ENCODE measurements around the gene RSBN1. TPM values are rescaled to one million over a fixed set of nuclear protein-coding genes. Genes with fewer than 3 reads are reported as not detected.
A peak's percentile ranks its signal among the peaks of the same experiment; 100 is the strongest.
"Not testable (repeated sequence)": the region's sequence is repeated elsewhere in the genome, so short reads cannot be mapped to it uniquely, and the experiment has no call there.

The RSBN1 gene
- polyA plus RNA-seq, 5 donors: 15.9 to 26.8 (median 24.5) TPM

- DNase-seq: no peak
These were observed 28.0 kb downstream of the RSBN1 start for GRCh38 chr1:113784104-113784779.

GRCh38 chr1:113783254-113784103 lies 28.8 kb downstream of the RSBN1 start:
- peak; percentile 45 to 46 for DNase-seq

- DNase-seq: peak in 1 of 2 donors; percentile 10
These were observed 29.9 kb downstream of the RSBN1 start for GRCh38 chr1:113782406-113782805.

GRCh38 chr1:113780374-113781146 lies 31.7 kb downstream of the RSBN1 start:
- no peak for DNase-seq

- DNase-seq: no peak
These were observed 32.7 kb downstream of the RSBN1 start for GRCh38 chr1:113779542-113779941.

- no peak for DNase-seq
These were observed 34.7 kb downstream of the RSBN1 start for GRCh38 chr1:113777561-113777960.

GRCh38 chr1:113770031-113770430 lies 42.2 kb downstream of the RSBN1 start:
- DNase-seq: no peak

GRCh38 chr1:113769601-113769970 lies 42.7 kb downstream of the RSBN1 start:
- DNase-seq: no peak

- DNase-seq: no peak
These were observed 43.2 kb downstream of the RSBN1 start for GRCh38 chr1:113768916-113769600.

- DNase-seq: no peak
These were observed 46.7 kb downstream of the RSBN1 start for GRCh38 chr1:113765306-113766230.

- no peak for DNase-seq
These were observed 48.6 kb downstream of the RSBN1 start for GRCh38 chr1:113763661-113764060.

GRCh38 chr1:113761937-113762336 lies 50.3 kb downstream of the RSBN1 start:
- no peak for DNase-seq

- no peak for DNase-seq
These were observed 51.9 kb downstream of the RSBN1 start for GRCh38 chr1:113760102-113761080.

GRCh38 chr1:113759333-113760101 lies 52.8 kb downstream of the RSBN1 start, which contains the start of gene PHTF1:
TSS of gene PHTF1 (minus strand) at chr1:113759486. CDS start at chr1:113758703, 783 bp downstream.
- peak; percentile 63 to 74 for DNase-seq

- peak; percentile 58 to 66 for DNase-seq
These were observed 53.5 kb downstream of the RSBN1 start for GRCh38 chr1:113758631-113759332.

GRCh38 chr1:113756461-113756860 lies 55.8 kb downstream of the RSBN1 start:
- no peak for DNase-seq

GRCh38 chr1:113753333-113753732 lies 58.9 kb downstream of the RSBN1 start:
- DNase-seq: not testable (repeated sequence)

- DNase-seq: no peak
These were observed 60.8 kb downstream of the RSBN1 start for GRCh38 chr1:113751516-113751915.
